HG02981 (cell line): ENCODE results near the gene WRAP73.
A peak's percentile ranks its signal among the peaks of the same experiment; 100 is the strongest.
"Not testable (repeated sequence)": the region's sequence is repeated elsewhere in the genome, so short reads cannot be mapped to it uniquely, and the experiment has no call there.

Source experiments
- ATAC-seq: cut with Tn5 transposase; IDR thresholded peaks from one replicate; pipeline ENCODE4 v1.9.1; 2021; ENCODE audit warnings: mild to moderate bottlenecking, moderate library complexity; ENCODE audit not compliant: unreplicated experiment

WRAP73 gene

GRCh38 chr1:3632716-3633343 lies 17.1 kb downstream of the WRAP73 start:
- ATAC-seq, result no peak

GRCh38 chr1:3632298-3632697 lies 17.6 kb downstream of the WRAP73 start:
- ATAC-seq, result no peak

- ATAC-seq, result no peak
Observed at GRCh38 chr1:3631320-3632260, 18.3 kb downstream of the WRAP73 start.

GRCh38 chr1:3630914-3631313 lies 19.0 kb downstream of the WRAP73 start:
- ATAC-seq, result no peak

- ATAC-seq, result no peak
Observed at GRCh38 chr1:3630161-3630611, 19.7 kb downstream of the WRAP73 start.

- ATAC-seq, result no peak
Observed at GRCh38 chr1:3629561-3630160, 20.2 kb downstream of the WRAP73 start.

GRCh38 chr1:3628445-3628844 lies 21.5 kb downstream of the WRAP73 start:
- no peak for ATAC-seq

- no peak for ATAC-seq
Observed at GRCh38 chr1:3627515-3628253, 22.2 kb downstream of the WRAP73 start.

- ATAC-seq, result no peak
Observed at GRCh38 chr1:3626025-3626424, 23.9 kb downstream of the WRAP73 start.

- ATAC-seq, result no peak
Observed at GRCh38 chr1:3625151-3625907, 24.6 kb downstream of the WRAP73 start.

- ATAC-seq, result peak; percentile 97
Observed at GRCh38 chr1:3624200-3625136, 25.4 kb downstream of the WRAP73 start, which contains the start of gene TPRG1L. Gene TPRG1L, plus strand, starts transcription at chr1:3625015. Its CDS starts 58 bp downstream, at chr1:3625073.

- ATAC-seq, result no peak
Observed at GRCh38 chr1:3623441-3624199, 26.3 kb downstream of the WRAP73 start.

- ATAC-seq, result not testable (repeated sequence)
Observed at GRCh38 chr1:3622102-3622501, 27.8 kb downstream of the WRAP73 start.

- ATAC-seq, result not testable (repeated sequence)
Observed at GRCh38 chr1:3621151-3621671, 28.7 kb downstream of the WRAP73 start.

- no peak for ATAC-seq
Observed at GRCh38 chr1:3620708-3621107, 29.2 kb downstream of the WRAP73 start.

GRCh38 chr1:3618881-3619671 lies 30.8 kb downstream of the WRAP73 start:
- ATAC-seq, result no peak

- no peak for ATAC-seq
Observed at GRCh38 chr1:3618531-3618880, 31.4 kb downstream of the WRAP73 start.
